CD4-positive, alpha-beta T cell treated with Interleukin-12 subunit alpha and Interleukin-12 subunit beta, for 1 hour (primary cell): Measurements from ENCODE around the gene TSBP1.
"Not testable (repeated sequence)": the region's sequence is repeated elsewhere in the genome, so short reads cannot be mapped to it uniquely, and the experiment has no call there.

Experiments
- DNase-seq: peaks from one replicate; pipeline ENCODE4 v3.0.0-alpha.2; 2020

The TSBP1 gene

DNA sequence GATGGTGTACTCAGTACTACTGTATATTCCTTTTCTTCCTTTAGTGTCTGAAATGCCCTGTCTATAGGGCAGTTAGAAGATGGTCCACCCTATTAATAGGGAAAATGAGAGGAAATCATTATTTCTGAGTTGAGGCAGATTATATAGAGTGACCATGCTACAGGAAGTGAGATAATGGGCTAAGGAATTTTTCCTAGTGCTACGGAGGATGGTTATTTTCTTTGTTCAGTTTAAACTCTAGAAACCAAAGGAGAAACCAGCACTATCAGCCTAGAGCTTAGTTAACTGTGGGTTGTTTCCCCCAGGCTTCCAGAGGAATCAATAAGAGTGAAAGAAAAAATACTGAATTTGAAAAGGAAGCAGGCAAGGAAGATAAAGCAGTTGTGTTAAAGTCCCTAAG lies 474 bp downstream of the TSBP1 start:
- no peak for DNase-seq

DNA sequence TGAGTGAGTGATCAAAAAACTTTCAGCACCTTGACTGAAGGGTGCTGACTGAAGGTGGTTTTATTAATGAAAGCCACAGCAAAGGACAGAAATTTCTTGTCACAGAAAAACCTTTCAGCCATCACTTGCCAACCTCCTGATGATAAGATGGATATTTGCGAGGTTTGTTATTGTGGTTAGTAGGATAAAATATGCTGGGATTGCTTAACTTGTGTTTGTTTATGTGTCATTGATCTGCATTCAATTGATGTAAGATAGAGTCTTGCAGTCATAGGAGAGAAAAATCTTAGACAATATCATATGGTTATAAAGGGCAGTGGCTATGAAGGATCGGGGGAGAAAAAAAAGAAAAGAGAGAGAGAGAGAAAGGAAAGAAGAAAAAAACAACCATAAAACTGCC lies 1.2 kb downstream of the TSBP1 start:
- DNase-seq, result no peak

DNA sequence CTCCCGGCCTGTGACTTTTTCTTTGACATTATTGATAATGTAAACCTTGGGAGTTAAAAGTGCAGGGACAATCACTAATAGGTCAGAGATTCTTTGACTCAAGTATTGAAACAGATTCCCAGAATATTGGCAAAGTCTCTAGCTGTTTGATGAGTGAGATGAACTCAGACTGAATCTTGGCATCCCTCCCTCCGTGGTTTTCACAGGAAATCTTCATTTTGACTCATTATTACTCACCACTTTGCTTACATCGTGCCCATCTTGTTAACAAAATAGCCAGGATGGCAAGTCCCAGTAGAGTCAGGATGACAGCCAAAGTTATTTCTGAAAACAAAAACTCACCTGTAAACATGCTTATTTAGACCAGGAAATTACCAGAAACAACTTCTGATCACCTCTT lies 2.0 kb downstream of the TSBP1 start:
- no peak for DNase-seq

GRCh38 chr6:32367644-32368043 lies 4.1 kb downstream of the TSBP1 start:
- no peak for DNase-seq

GRCh38 chr6:32359225-32359624 lies 12.5 kb downstream of the TSBP1 start:
- not testable (repeated sequence) for DNase-seq

- not testable (repeated sequence) for DNase-seq
Measured at GRCh38 chr6:32358548-32358947, 13.2 kb downstream of the TSBP1 start.

DNA sequence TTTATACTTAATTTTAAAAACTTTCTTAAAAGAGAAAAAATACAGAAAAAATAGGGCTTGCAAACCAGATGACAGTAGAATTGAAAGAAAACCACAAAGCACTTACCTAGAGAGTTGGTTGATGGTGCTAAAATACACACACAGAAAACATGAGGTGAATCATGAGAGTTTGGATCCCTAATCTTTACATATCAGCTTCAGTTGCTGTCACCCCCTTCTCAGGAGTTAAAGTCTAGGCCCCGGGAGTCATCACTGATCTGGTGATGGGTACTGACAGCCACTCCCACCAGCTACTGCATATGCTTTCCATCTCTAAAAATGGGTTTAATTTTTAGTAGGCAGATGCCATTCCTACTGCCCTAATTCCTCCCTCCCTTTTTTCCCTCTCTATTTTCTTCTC lies 16.7 kb downstream of the TSBP1 start:
- no peak for DNase-seq

- no peak for DNase-seq
Measured at GRCh38 chr6:32353348-32353747, 18.4 kb downstream of the TSBP1 start.

DNA sequence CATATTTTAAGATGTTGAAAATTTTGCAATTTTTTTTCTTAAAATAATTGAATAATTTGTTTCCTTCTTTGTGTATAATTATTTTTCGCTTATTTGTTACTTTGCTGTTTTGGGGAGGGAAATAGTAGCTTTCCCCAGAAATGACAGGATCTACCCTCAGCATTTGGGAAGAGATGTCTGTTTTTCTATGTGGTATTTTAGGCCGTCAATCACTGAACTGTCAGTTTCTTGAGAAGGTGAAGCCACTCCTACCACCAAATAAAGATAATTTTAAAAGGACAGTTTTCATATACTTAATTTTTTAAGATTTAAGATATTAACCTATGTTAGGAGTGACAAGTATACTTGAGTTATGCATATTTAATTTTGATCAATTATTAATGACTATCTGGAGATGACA lies 31.5 kb downstream of the TSBP1 start:
- DNase-seq, result no peak

DNA sequence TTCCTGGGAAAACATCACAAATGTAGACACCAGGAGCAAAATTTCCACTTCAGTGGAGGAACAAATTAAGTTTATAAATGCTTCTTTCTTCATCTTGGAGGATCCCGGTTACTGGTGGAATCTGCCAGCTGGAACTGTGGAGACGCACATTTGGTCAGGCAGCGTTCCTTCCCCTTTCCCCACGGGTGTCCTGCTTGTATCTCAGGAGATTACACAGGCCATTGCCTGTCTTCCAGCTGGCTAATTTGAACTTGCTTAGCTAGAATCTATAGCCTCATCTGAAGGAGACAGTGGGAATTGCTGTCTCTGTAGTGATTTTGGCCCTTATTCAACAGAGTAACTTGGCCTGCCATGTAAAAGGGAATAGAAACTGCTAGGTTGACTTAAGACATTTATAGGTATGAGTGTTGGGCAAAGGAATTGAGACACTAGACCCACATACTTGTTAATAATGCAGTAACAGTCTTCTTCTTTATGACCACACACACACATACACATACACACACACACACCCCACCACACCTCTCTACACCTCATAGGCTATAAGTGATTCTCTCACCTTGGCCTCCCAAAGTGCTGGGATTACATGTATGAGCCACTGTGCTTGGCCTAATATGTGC lies 34.4 kb downstream of the TSBP1 start:
- no peak for DNase-seq

GRCh38 chr6:32332433-32332832 lies 39.3 kb downstream of the TSBP1 start:
- no peak for DNase-seq

- DNase-seq, result no peak
Measured at GRCh38 chr6:32329141-32329540, 42.6 kb downstream of the TSBP1 start.

DNA sequence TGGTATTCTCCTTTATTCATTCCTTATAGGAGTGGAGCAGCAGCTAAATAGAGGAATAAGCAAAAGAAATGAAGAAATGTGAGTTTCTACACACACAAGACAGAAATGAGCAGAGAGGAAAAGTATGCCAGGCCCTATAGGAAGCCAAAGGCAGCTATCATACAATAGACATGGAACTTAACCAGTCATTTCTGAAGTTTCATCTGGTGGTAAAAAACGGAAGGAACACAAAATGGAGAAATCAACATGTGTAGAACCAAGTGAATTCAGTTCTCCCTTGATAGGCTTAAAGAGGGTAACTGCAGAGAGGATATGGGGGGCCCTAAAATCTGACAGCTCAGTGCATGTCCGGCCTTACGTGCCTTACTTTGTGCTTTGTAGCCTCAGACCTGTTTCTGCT lies 44.6 kb downstream of the TSBP1 start:
- DNase-seq, result no peak

GRCh38 chr6:32318501-32318900 lies 53.2 kb downstream of the TSBP1 start:
- DNase-seq, result no peak

GRCh38 chr6:32317541-32317940 lies 54.2 kb downstream of the TSBP1 start:
- no peak for DNase-seq

GRCh38 chr6:32313964-32314363 lies 57.7 kb downstream of the TSBP1 start:
- DNase-seq, result no peak

- no peak for DNase-seq
Measured at GRCh38 chr6:32298632-32299336, 72.9 kb downstream of the TSBP1 start.

DNA sequence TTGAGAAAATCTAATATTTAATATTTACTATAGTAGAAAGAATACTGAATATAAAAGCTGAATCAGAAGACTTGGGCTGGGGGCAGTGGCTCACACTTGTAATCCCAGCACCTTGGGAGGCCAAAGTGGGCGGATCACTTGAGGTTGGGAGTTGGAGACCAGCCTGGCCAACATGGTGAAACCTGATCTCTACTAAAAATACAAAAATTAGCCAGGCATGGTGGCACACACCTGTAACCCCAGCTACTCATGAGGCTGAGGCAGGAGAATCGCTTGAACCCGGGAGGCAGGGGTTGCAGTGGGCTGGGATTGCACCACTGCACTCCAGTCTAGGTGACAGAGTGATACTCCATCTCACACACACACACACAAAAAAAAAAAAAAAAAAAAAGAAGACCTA lies 76.7 kb downstream of the TSBP1 start:
- not testable (repeated sequence) for DNase-seq

DNA sequence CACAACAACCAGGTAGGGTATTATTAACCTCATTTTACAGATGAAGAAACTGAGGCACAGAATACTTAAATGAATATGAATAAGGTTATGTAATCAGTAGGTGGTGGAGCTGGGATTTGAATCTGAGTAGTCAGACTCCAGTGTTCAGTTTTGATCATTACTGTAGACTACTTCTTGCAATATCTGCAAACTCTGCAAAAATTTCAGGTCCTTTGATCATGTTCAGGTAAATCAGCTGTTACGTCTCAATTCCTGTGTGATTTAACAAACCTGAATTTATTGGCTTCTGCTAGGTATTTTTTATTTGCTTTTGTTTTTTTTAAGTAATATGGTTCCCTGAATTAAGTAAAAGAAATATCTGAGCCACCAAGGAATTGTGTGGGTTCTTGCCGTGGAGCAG lies 77.1 kb downstream of the TSBP1 start:
- no peak for DNase-seq

DNA sequence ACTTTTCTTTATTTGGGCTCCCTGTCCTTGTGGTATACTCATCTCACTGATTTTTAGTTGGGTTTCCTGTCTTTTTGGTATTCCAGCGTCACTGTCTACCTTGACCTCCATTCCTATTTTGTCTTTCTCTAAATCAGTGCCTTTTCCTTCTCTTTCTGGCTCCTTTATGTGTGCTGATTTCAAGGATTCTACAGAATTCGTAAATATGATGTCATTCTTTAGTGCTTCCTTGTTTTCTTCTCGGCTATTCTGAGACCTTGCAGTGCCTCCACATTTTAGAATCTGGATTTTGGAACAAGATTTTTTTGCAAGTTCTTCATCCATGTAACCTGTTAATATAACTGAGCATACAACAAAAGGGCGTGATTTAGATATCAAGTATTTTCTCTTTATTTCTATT lies 78.0 kb downstream of the TSBP1 start:
- no peak for DNase-seq

- no peak for DNase-seq
Measured at GRCh38 chr6:32291543-32291942, 80.2 kb downstream of the TSBP1 start.

DNA sequence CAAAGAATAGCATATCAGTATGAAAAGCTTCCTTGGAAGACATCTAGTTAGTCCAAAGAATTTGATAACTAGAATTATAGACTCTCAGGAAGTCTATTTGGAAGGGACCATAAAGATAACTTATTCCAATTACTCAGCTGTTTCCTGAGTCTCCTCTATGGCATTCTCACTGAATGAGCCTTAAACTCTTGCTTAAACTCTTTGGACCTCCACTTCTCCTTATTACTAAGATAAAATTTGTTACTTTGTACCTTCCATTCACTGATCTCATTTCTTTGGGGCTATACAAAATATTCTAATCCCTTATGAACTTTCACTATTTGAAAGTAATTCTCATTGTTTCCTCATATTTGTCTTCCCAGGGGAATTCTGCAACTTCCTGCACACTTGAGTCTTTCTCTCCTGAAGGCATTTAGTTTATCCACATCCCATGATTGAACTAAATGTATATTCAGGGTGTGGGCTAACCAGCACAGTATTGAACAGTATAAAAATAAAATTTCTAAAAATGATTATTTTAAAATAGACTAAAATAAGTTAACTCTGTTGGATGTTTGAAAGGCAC lies 80.7 kb downstream of the TSBP1 start:
- DNase-seq, result no peak

- DNase-seq, result no peak
Measured at GRCh38 chr6:32288426-32288825, 83.3 kb downstream of the TSBP1 start.

GRCh38 chr6:32273801-32274577 lies 97.7 kb downstream of the TSBP1 start:
- not testable (repeated sequence) for DNase-seq
